Transverse colon (tissue), 4 donors: Measurements from ENCODE around the gene GNB2.

Experiments
- CTCF ChIP-seq, 5 experiments: fragments of 200-600 bp in 3 of 5; fragments of 450-650 bp in 2 of 5; sonication (generic) in 3 of 5; IDR thresholded peaks; 1 replicate in 2 of 5; 2 replicates in 3 of 5; pipeline ENCODE4 v1.5.1; 2016 to 2017; ENCODE audit warnings: antibody characterized with exemption in 5 of 5, inconsistent platforms in 3 of 5, mild to moderate bottlenecking in 2 of 5, moderate library complexity in 1 of 5
- EP300 ChIP-seq: sonication (generic); formaldehyde crosslinking; IDR thresholded peaks from one replicate; pipeline ENCODE4 v1.6.1; 2017; ENCODE audit warnings: antibody characterized with exemption, low read depth
- POLR2A ChIP-seq: fragments of 450-650 bp; IDR thresholded peaks from one replicate; pipeline ENCODE4 v1.6.1; 2016; ENCODE audit warnings: antibody characterized with exemption, mild to moderate bottlenecking, moderate library complexity
- POLR2AphosphoS5 ChIP-seq, 3 donors: sonication (generic); formaldehyde crosslinking; IDR thresholded peaks; one replicate each; pipeline ENCODE4 v1.6.1; 2016; ENCODE audit warnings: antibody characterized with exemption in 3 of 3

GRCh38 chr7:100629117-100629716 lies 44.3 kb upstream of the GNB2 start:
- TF ChIP-seq POLR2A (no peak), CTCF (IDR thresholded peaks at IDR 0.05) (peak in 2 of 5 experiments; percentile 9 to 17), EP300 (no peak), POLR2AphosphoS5 (IDR thresholded peaks at IDR 0.05) (no peak)
